OCI-LY1 (cell line): Measurements from ENCODE around the gene HFM1.
"Not testable (repeated sequence)": the region's sequence is repeated elsewhere in the genome, so short reads cannot be mapped to it uniquely, and the experiment has no call there.

Experiments used
- H2AFZ ChIP-seq: fragments of 200-600 bp; sonication (generic), shearing (Covaris generic); 2 replicates; pipeline ENCODE4 v1.6.0; 2014; ENCODE audit warnings: antibody characterized with exemption, mild to moderate bottlenecking, low read length
- H3F3A ChIP-seq: fragments of 200-600 bp; sonication (generic), shearing (Covaris generic); 2 replicates; pipeline ENCODE4 v1.6.0; 2014; ENCODE audit warnings: mild to moderate bottlenecking, antibody characterized with exemption, low read length, moderate library complexity; ENCODE audit not compliant: insufficient read depth
- H3K27ac ChIP-seq: fragments of 200-600 bp; sonication (generic); 2 replicates; pipeline ENCODE4 v1.5.1; 2014; ENCODE audit warnings: low read length, mixed run types, mild to moderate bottlenecking, low read depth; ENCODE audit not compliant: poor library complexity, severe bottlenecking
- H3K27me3 ChIP-seq: fragments of 200-600 bp; sonication (generic); 2 replicates; pipeline ENCODE4 v1.6.0; 2014; ENCODE audit warnings: antibody characterized with exemption, mild to moderate bottlenecking, low read length, moderate library complexity; ENCODE audit not compliant: insufficient read depth
- H3K36me3 ChIP-seq: fragments of 200-600 bp; sonication (generic); 2 replicates; pipeline ENCODE4 v1.6.1; 2014; ENCODE audit warnings: mild to moderate bottlenecking, antibody characterized with exemption, low read length, moderate library complexity, mixed read lengths; ENCODE audit not compliant: insufficient read depth
- H3K4me1 ChIP-seq: fragments of 200-600 bp; sonication (generic); 2 replicates; pipeline ENCODE4 v1.5.1; 2014; ENCODE audit warnings: mild to moderate bottlenecking, low read length, moderate library complexity; ENCODE audit not compliant: insufficient read depth, severe bottlenecking
- H3K4me2 ChIP-seq: fragments of 200-600 bp; sonication (generic), shearing (Covaris generic); 2 replicates; pipeline ENCODE4 v1.6.1; 2014; ENCODE audit warnings: low read length
- H3K4me3 ChIP-seq: fragments of 200-600 bp; sonication (generic); 2 replicates; pipeline ENCODE4 v1.5.1; 2014; ENCODE audit warnings: low read length, low read depth, mild to moderate bottlenecking, mixed read lengths; ENCODE audit not compliant: poor library complexity, severe bottlenecking
- H3K79me2 ChIP-seq: fragments of 200-600 bp; shearing (Covaris generic); 2 replicates; pipeline ENCODE4 v1.6.1; 2016; ENCODE audit warnings: mixed run types, low read length, mixed read lengths; ENCODE audit not compliant: insufficient read depth
- H3K9ac ChIP-seq: fragments of 200-600 bp; sonication (generic), shearing (Covaris generic); 2 replicates; pipeline ENCODE4 v1.6.1; 2014; ENCODE audit warnings: mild to moderate bottlenecking, low read length, mixed read lengths
- H3K9me2 ChIP-seq: fragments of 200-600 bp; sonication (generic), shearing (Covaris generic); 2 replicates; pipeline ENCODE4 v1.6.1; 2014; ENCODE audit warnings: low read depth, mild to moderate bottlenecking, low read length, mixed read lengths
- H3K9me3 ChIP-seq: fragments of 200-600 bp; shearing (Covaris generic); 2 replicates; pipeline ENCODE4 v1.6.1; 2014; ENCODE audit warnings: low read length, mixed read lengths
- H4K20me1 ChIP-seq: fragments of 200-600 bp; sonication (generic), shearing (Covaris generic); 2 replicates; pipeline ENCODE4 v1.6.0; 2016; ENCODE audit warnings: mild to moderate bottlenecking, low read length; ENCODE audit not compliant: insufficient read depth
- EZH2 ChIP-seq: fragments of 200-600 bp; sonication (generic), shearing (Covaris generic); IDR thresholded peaks from 2 replicates; pipeline ENCODE4 v1.8.0; 2017; ENCODE audit warnings: borderline replicate concordance, mixed run types, mild to moderate bottlenecking, antibody characterized with exemption, low read length, moderate library complexity, mixed read lengths
- TF ChIP-seq, protein P1 (sequence below): fragments of 200-600 bp; sonication (generic), shearing (Covaris generic); IDR thresholded peaks from 2 replicates; pipeline ENCODE4 v1.5.1; 2017; ENCODE audit warnings: mild to moderate bottlenecking, antibody characterized with exemption, low read length, moderate library complexity, mixed read lengths

Gene HFM1

DNA sequence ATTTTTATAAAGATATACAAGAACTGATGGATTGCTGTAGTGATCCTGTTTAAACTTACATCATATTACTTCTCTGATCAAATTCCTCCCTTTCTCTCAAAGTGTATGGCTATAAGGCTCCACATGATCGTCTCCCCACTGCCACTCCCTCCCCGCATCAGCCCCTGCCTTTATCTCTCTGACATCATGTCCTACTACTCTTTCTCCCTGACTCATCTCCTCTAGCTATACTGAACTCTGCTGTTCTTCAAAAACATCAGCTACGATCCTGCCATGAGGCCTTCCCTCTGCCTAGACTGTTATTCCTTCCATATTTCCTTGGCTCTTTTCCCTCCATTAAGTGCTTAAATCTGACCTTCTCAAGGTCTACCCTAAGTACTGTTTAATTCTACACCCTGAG lies 22.8 kb downstream of the HFM1 start:
- no peak overlapping the region for H3K27ac ChIP-seq
- H3K9me3 ChIP-seq, result no peaks in the 10 kb centered on the region
- no peak overlapping the region for H3K4me3 ChIP-seq
- H3K27me3 ChIP-seq, result no peaks in the 10 kb centered on the region
- H3K79me2 ChIP-seq, result no peaks in the 10 kb centered on the region
- H4K20me1 ChIP-seq, result no peaks in the 10 kb centered on the region
- H3K36me3 ChIP-seq, result no peaks in the 10 kb centered on the region
- no peak overlapping the region for H3K4me2 ChIP-seq
- no peak overlapping the region for H3K9ac ChIP-seq
- no peaks in the 10 kb centered on the region for H3K9me2 ChIP-seq
- H3K4me1 ChIP-seq, result no peaks in the 10 kb centered on the region
- no peaks in the 10 kb centered on the region for H3F3A ChIP-seq
- H2AFZ ChIP-seq, result no peak overlapping the region
- no peak for TF ChIP-seq EZH2
- TF ChIP-seq, protein P1, sequence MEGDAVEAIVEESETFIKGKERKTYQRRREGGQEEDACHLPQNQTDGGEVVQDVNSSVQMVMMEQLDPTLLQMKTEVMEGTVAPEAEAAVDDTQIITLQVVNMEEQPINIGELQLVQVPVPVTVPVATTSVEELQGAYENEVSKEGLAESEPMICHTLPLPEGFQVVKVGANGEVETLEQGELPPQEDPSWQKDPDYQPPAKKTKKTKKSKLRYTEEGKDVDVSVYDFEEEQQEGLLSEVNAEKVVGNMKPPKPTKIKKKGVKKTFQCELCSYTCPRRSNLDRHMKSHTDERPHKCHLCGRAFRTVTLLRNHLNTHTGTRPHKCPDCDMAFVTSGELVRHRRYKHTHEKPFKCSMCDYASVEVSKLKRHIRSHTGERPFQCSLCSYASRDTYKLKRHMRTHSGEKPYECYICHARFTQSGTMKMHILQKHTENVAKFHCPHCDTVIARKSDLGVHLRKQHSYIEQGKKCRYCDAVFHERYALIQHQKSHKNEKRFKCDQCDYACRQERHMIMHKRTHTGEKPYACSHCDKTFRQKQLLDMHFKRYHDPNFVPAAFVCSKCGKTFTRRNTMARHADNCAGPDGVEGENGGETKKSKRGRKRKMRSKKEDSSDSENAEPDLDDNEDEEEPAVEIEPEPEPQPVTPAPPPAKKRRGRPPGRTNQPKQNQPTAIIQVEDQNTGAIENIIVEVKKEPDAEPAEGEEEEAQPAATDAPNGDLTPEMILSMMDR, result no peak

DNA sequence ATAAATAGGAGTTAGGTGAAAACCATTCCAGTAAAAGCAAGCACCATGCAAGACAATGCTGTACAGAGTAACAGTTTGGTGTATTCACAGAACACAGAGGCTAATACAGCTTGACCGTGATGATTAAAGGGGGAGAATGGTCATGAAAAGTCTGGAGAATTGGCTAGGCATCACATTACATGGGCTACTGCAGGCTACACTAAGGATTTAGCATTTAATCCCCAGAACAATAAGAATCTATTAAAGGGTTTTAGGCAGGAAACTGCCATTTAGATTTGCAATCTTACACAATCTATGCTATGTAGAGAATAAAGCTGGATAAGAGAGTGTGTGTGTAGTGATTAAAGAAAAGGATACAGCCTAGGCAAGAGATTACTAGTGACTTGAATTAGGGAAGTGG lies 30.6 kb downstream of the HFM1 start:
- TF ChIP-seq, protein P1, result no peak
- TF ChIP-seq EZH2, result no peak

DNA sequence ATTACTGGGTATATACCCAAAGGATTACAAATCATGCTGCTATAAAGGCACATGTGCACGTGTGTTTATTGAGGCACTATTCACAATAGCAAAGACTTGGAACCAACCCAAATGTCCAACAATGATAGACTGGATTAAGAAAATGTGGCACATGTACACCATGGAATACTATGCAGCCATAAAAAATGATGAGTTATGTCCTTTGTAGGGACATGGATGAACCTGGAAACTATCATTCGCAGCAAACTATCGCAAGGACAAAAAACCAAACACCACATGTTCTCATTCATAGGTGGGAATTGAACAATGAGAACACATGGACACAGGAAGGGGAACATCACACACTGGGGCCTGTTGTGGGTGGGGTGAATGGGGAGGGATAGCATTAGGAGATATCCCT lies 32.4 kb downstream of the HFM1 start:
- not testable (repeated sequence) for H3K9me2 ChIP-seq, H3K4me3 ChIP-seq, H2AFZ ChIP-seq, H3K36me3 ChIP-seq, H3K9me3 ChIP-seq, H3K4me2 ChIP-seq, H3K27me3 ChIP-seq, H3K9ac ChIP-seq, H3K27ac ChIP-seq, H4K20me1 ChIP-seq, H3K4me1 ChIP-seq, H3F3A ChIP-seq, H3K79me2 ChIP-seq

More for the DNA sequence above, 30.6 kb downstream of the HFM1 start:
- Histone ChIP-seq H4K20me1 (no peaks in the 10 kb centered on the region), H3F3A (no peaks in the 10 kb centered on the region), H3K9me2 (no peaks in the 10 kb centered on the region), H3K27ac (no peak overlapping the region), H3K9me3 (no peaks in the 10 kb centered on the region), H3K4me2 (no peak overlapping the region), H3K36me3 (no peaks in the 10 kb centered on the region), H2AFZ (no peak overlapping the region), H3K4me1 (no peaks in the 10 kb centered on the region), H3K79me2 (no peaks in the 10 kb centered on the region), H3K4me3 (no peak overlapping the region), H3K9ac (no peak overlapping the region), H3K27me3 (no peaks in the 10 kb centered on the region)

DNA sequence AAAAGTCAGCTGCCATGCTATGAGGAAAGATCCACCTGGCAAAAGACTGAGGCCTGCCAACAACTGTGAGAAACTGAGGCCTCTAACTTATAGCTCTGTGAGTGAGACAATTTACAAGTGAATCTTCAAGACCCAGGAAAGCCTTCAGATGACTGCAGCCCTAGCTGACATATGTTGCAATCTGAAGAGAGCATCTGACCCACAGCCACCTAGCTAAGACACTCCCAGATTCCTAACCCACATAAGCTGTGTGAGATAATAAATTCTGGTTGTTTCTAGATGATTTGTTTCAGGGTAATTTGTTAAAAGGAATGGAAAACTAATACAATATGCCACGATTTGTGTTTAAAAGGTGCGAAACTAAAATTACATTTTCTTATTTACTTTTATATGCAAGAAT lies 55.1 kb downstream of the HFM1 start:
- H3K4me1 ChIP-seq, result no peaks in the 10 kb centered on the region
- H3K4me2 ChIP-seq, result no peak overlapping the region
- no peak overlapping the region for H3K27ac ChIP-seq
- H2AFZ ChIP-seq, result no peak overlapping the region
- H3K9me2 ChIP-seq, result 0 out of 2 replicates have a peak, but pooled peaks cover 4% of the 10 kb centered on the region
- H4K20me1 ChIP-seq, result no peaks in the 10 kb centered on the region
- no peaks in the 10 kb centered on the region for H3F3A ChIP-seq
- H3K9ac ChIP-seq, result no peak overlapping the region
- TF ChIP-seq, protein P1, result no peak
- TF ChIP-seq EZH2, result no peak
- H3K36me3 ChIP-seq, result no peaks in the 10 kb centered on the region
- no peaks in the 10 kb centered on the region for H3K9me3 ChIP-seq
- H3K79me2 ChIP-seq, result no peaks in the 10 kb centered on the region
- no peaks in the 10 kb centered on the region for H3K27me3 ChIP-seq
- H3K4me3 ChIP-seq, result no peak overlapping the region
